Measurements from ENCODE around the gene PTPRC.
"Not testable (repeated sequence)": the region's sequence is repeated elsewhere in the genome, so short reads cannot be mapped to it uniquely, and the experiment has no call there.

PTPRC gene, protein sequence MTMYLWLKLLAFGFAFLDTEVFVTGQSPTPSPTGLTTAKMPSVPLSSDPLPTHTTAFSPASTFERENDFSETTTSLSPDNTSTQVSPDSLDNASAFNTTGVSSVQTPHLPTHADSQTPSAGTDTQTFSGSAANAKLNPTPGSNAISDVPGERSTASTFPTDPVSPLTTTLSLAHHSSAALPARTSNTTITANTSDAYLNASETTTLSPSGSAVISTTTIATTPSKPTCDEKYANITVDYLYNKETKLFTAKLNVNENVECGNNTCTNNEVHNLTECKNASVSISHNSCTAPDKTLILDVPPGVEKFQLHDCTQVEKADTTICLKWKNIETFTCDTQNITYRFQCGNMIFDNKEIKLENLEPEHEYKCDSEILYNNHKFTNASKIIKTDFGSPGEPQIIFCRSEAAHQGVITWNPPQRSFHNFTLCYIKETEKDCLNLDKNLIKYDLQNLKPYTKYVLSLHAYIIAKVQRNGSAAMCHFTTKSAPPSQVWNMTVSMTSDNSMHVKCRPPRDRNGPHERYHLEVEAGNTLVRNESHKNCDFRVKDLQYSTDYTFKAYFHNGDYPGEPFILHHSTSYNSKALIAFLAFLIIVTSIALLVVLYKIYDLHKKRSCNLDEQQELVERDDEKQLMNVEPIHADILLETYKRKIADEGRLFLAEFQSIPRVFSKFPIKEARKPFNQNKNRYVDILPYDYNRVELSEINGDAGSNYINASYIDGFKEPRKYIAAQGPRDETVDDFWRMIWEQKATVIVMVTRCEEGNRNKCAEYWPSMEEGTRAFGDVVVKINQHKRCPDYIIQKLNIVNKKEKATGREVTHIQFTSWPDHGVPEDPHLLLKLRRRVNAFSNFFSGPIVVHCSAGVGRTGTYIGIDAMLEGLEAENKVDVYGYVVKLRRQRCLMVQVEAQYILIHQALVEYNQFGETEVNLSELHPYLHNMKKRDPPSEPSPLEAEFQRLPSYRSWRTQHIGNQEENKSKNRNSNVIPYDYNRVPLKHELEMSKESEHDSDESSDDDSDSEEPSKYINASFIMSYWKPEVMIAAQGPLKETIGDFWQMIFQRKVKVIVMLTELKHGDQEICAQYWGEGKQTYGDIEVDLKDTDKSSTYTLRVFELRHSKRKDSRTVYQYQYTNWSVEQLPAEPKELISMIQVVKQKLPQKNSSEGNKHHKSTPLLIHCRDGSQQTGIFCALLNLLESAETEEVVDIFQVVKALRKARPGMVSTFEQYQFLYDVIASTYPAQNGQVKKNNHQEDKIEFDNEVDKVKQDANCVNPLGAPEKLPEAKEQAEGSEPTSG (N-terminal part only)
- total RNA-seq, result 428 to 2,533 (median 1,905) reads per million in 9 experiments

DNA sequence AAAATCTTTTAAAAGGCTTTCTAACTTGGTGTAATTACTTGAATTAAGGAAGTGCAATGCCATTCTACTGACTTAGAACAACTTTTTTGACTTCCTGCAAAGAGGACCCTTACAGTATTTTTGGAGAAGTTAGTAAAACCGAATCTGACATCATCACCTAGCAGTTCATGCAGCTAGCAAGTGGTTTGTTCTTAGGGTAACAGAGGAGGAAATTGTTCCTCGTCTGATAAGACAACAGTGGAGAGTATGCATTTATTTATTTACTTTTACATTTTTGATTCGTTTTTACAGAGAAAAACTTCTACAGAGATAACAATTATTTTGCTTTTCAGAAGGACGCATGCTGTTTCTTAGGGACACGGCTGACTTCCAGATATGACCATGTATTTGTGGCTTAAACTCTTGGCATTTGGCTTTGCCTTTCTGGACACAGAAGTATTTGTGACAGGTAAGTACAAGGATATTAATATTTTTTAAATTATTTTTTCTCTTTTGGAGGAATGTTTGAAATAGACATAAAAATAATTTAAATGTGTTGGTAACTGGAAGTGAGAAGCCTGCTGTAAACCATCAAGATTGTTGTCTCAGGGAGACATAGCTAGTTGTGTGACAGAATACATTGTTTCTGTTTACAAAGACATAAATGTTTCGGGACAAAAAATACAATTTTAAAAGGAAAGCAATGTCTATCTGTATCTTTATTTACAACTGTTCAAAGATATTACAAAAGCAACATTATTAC is at the start of gene PTPRC:
PTPRC (plus strand) TSS at position 147 of the 742 bp plus-strand sequence; CDS start at position 376, 229 bp downstream.
- no peak for DNase-seq
- H3K4me1 Mint-ChIP-seq (ENCODE audit: low read depth in 2 of 2), result peaks cover 46 to 51% of the 10 kb centered on the region in 2 donors
- peak within 1 kb of the TSS; percentile 91 to 97 for H3K27ac Mint-ChIP-seq

DNA sequence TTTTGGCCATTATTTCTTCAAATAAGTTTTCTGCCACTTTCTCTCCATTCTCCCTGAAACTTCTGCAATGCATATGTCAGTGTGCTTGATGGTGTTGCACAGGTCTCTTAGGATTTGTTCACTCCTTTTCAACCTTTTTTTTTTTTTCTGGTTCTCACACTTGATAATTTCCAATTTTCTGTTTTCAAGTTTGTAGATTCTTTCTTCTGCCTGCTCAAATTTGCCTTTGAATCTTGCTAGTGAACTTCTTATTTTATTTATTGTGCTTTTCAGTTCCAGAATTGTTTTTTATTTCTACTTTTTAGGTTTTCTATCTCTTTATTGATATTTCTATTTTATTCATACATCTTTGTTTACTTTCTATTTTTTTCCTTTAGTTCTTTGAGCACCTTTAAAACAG is 48.4 kb upstream of the PTPRC start:
- peaks cover 2 to 5% of the 10 kb centered on the region in 2 donors for H3K9me3 Mint-ChIP-seq
- no peak overlapping the region for H3K4me3 Mint-ChIP-seq

More for the DNA sequence above, at the start of gene PTPRC:
- peaks cover 1 to 2% of the 10 kb centered on the region in 2 donors for H3K9me3 Mint-ChIP-seq
- peaks cover 62% of the 10 kb centered on the region for H3K36me3 Mint-ChIP-seq (ENCODE audit: insufficient read depth)
- H3K27me3 Mint-ChIP-seq, result no peaks in the 10 kb centered on the region
- ATAC-seq (replicated peaks), result peak; percentile 73
- H3K4me3 Mint-ChIP-seq, result peak within 1 kb of the TSS; percentile 86 to 94

DNA sequence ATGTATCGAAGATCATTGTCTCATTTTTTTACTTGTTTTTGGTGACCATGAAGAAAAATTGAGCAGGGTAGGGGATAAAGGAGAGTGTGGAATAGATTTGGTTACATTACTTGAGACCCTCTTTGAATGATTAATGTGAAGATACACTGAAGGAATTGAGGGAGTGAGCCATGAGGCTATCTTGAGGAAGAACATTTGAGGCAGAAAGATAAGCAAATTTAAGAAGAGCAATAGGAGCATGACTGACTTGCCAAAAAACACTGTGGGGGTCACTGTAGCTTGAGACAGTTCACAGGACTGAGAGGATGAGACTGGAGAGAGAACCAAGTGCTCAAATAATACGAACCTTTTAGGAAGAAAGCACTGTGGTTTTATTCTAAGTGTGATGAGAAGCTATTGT is 43.1 kb upstream of the PTPRC start:
- ATAC-seq (replicated peaks) (no peak), DNase-seq (no peak)
- Mint-ChIP-seq H3K4me3 (no peak overlapping the region), H3K27me3 (no peaks in the 10 kb centered on the region), H3K27ac (no peak overlapping the region), H3K36me3 (ENCODE audit: insufficient read depth) (no peaks in the 10 kb centered on the region), H3K4me1 (ENCODE audit: low read depth in 2 of 2) (peaks cover 23 to 51% of the 10 kb centered on the region in 2 donors), H3K9me3 (peaks cover 0 to 7% of the 10 kb centered on the region in 2 donors)

More for the DNA sequence above, 48.4 kb upstream of the PTPRC start:
- Mint-ChIP-seq H3K27ac (no peak overlapping the region), H3K4me1 (ENCODE audit: low read depth in 2 of 2) (peaks cover 3 to 8% of the 10 kb centered on the region in 2 donors), H3K27me3 (no peaks in the 10 kb centered on the region), H3K36me3 (ENCODE audit: insufficient read depth) (no peaks in the 10 kb centered on the region)
- DNase-seq, result no peak
- ATAC-seq (replicated peaks), result no peak

DNA sequence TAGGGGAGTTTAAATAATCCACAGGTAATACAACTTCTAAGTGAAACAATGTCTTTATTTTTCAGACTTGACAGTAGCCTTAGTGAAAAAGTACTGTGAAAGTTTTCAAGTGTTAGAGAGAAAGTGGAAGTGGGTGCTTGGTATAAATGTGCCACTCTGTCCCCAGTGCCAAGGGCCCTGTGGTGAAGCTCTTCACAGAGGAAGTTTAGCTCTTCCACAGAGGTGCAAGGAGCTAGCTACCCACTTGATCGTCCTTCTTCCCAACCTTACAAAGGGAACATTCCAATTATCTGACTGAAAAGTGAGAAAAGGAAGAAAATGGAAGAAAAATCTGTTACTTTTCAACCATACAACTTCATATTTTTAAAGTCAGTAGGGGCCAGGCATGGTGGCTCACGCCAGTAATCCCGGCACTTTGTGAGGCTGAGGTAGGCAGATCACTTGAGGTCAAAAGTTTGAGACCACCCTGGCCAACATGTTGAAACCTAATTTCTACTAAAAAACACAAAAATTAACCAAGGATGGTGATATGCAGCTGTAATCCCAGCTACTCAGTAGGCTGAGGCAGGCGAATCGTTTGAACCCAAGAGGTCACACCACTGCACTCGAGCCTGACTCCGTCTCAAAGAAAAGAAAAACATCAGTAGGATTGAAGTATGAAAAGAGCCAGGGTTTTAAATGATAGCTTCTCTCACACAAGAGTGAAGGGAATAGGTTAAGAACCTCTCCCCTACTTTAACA is 41.0 kb upstream of the PTPRC start:
- DNase-seq, result no peak
- peak overlapping the region; percentile 78 to 92 for H3K27ac Mint-ChIP-seq
- no peaks in the 10 kb centered on the region for H3K27me3 Mint-ChIP-seq
- H3K36me3 Mint-ChIP-seq (ENCODE audit: insufficient read depth), result no peaks in the 10 kb centered on the region
- H3K4me1 Mint-ChIP-seq (ENCODE audit: low read depth in 2 of 2), result peaks cover 32 to 70% of the 10 kb centered on the region in 2 donors
- peak overlapping the region; percentile 49 to 58 for H3K4me3 Mint-ChIP-seq
- peak; percentile 79 for ATAC-seq (replicated peaks)
- peaks cover 3 to 7% of the 10 kb centered on the region in 2 donors for H3K9me3 Mint-ChIP-seq

DNA sequence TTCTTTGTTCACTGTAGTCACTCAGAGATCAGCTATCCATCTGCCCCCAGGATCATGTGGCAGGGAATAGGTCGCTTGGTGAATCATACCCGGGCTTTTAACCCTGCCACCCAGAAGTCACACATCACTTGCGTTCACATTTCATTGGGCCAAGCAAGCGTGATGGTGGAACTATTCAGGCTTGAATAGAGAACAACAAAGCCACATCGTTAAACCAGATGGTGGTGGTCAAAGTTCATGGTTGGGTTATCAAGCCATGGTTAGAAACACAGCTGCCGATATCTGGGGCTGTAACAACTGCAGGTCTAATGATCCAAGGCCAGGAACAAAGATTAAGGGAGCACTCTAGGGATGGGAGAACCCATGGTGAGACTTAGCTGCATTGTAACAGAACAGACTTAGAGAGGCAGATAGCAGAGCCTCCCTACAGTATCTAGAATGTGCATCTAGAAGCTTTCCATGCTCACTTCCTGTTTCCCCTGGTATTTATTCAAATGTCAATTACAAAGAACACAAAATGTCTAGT is 40.0 kb upstream of the PTPRC start:
- Mint-ChIP-seq H3K27ac (peak overlapping the region; percentile 78 to 92), H3K36me3 (ENCODE audit: insufficient read depth) (no peaks in the 10 kb centered on the region), H3K9me3 (peaks cover 3 to 7% of the 10 kb centered on the region in 2 donors), H3K4me3 (peak overlapping the region; percentile 31 to 58), H3K27me3 (no peaks in the 10 kb centered on the region), H3K4me1 (ENCODE audit: low read depth in 2 of 2) (peaks cover 33 to 73% of the 10 kb centered on the region in 2 donors)
- ATAC-seq (replicated peaks), result peak; percentile 52
- DNase-seq, result no peak

DNA sequence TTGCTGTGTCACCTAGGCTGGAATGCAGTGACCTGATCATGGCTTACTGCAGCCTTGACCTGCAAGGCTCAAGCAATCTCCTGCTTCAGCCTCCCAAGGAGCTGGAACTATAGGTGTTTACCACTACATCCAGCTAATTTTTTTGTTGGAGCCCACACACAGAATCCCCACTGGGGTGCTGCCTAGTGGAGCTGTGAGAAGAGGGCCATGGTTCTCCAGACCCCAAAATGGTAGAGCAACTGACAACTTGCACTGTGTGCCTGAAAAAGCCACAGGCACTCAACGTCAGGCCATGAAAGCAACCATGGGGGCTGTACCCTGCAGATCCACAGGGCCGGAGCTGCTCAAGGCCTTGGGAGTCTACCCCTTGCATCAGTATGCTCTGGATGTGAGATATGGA is 39.1 kb upstream of the PTPRC start:
- Mint-ChIP-seq H3K4me3 (peak overlapping the region; percentile 31 to 58), H3K9me3 (peaks cover 3 to 7% of the 10 kb centered on the region in 2 donors), H3K27ac (peak overlapping the region; percentile 78 to 92), H3K36me3 (ENCODE audit: insufficient read depth) (no peaks in the 10 kb centered on the region), H3K4me1 (ENCODE audit: low read depth in 2 of 2) (peaks cover 33 to 71% of the 10 kb centered on the region in 2 donors), H3K27me3 (no peaks in the 10 kb centered on the region)
- ATAC-seq (replicated peaks), result no peak
- no peak for DNase-seq

DNA sequence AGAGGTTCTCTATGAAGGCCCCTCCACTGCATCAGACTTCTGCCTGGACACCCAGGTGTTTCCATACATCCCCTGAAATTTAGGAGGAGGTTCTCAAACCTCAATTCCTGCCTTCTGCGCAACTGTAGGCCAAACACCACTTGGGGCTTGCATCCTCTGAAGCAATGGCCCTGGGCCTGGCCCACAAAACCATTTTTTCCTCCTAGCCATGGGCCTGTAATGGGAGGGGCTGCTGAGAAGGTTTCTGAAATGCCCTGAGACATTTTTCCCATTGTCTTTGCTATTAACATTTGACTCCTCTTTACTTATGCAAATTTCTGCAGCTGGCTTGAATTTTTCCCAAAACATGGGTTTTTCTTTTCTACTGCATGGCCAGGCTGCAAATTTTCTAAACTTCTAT is 37.9 kb upstream of the PTPRC start:
- Mint-ChIP-seq H3K27ac (no peak overlapping the region), H3K4me3 (no peak overlapping the region), H3K36me3 (ENCODE audit: insufficient read depth) (no peaks in the 10 kb centered on the region), H3K27me3 (no peaks in the 10 kb centered on the region), H3K9me3 (peaks cover 3 to 7% of the 10 kb centered on the region in 2 donors), H3K4me1 (ENCODE audit: low read depth in 2 of 2) (peaks cover 31 to 60% of the 10 kb centered on the region in 2 donors)
- ATAC-seq (replicated peaks), result no peak
- no peak for DNase-seq

DNA sequence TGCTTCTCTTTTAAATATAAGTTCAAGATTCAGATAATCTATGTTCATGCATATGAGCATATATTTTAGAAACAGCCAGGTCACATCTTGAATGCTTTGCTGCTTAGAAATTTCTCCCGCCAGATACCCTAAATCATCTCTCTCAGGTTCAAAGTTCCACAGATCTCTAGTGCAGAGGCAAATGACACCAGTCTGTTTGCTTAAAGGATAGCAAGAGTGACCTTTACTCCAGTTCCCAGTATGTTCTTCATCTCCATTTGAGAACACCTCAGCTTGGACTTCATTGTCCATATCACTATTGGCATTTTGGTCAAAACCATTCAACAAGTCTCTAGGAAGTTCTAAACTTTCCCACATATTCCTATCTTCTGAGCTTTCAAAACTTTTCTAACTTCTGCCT is 37.5 kb upstream of the PTPRC start:
- peaks cover 32 to 56% of the 10 kb centered on the region in 2 donors for H3K4me1 Mint-ChIP-seq (ENCODE audit: low read depth in 2 of 2)
- H3K4me3 Mint-ChIP-seq; H3K27ac Mint-ChIP-seq; H3K36me3 Mint-ChIP-seq (ENCODE audit: insufficient read depth); H3K27me3 Mint-ChIP-seq; ATAC-seq (replicated peaks); H3K9me3 Mint-ChIP-seq; DNase-seq: not testable (repeated sequence)

DNA sequence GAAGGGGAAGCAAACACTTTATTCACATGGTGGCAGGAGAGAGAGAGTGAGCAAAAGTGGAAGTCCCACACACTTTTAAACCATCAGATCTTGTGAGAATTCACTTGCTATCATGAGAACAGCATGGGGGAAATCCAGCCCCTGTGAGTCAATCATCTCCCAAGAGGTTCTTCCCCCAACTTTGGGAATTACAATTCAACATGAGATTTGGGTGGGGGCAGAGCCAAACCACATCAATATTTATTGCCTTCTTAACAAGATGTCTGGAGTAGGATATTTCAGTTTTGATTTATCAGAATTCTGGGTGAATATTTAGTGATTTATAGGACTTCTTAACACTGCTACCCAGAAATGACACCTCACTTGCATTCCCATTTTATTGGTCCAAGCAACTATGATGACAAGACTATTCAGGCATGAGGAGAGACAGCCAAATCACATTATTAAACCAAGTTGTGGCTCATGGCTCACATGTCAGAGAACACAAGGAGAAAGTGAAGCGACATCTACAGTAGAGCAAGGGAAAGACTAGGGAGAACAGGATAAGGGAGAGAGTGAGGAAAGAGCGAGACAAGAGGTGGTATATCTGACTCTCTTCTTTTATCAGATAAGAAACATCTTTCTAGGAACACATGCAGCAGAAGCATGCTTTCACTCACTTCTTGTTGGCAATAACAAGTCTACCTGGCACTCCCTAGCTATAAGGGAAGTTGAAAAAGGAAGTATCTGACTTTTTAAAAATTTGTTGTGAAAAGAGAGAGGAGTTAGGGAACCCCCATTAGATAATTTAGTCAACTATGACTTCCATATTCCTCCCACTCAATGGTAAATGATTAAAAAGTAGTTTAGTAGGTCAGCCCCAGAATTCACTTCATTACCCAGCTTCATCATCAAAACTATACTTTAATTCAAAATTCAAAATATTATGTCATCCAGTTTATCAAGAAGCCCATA is 36.6 kb upstream of the PTPRC start:
- Mint-ChIP-seq H3K4me1 (ENCODE audit: low read depth in 2 of 2) (peaks cover 29 to 60% of the 10 kb centered on the region in 2 donors), H3K4me3 (no peak overlapping the region), H3K9me3 (peaks cover 0 to 3% of the 10 kb centered on the region in 2 donors), H3K27me3 (no peaks in the 10 kb centered on the region), H3K36me3 (ENCODE audit: insufficient read depth) (no peaks in the 10 kb centered on the region), H3K27ac (no peak overlapping the region)
- no peak for ATAC-seq (replicated peaks)
- DNase-seq, result no peak

DNA sequence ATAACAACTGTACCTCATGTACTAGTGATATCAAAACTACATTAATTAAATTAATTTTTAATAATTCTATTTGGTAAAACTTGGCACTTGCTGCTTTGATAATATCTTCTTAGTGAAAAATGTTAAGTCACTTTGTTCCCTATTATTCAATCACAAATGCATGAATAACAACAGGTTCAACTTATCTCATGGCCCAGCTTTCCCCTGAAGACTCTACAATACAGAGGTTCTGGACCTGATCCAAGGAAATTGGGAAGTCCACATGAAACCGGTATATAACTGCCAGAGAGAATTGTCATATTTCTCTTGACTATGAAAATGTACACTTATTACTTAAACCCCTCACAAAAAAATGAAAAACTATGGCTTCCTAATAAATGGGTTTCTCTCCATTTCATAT is 33.9 kb upstream of the PTPRC start:
- no peak for DNase-seq
- Mint-ChIP-seq H3K27me3 (no peaks in the 10 kb centered on the region), H3K4me1 (ENCODE audit: low read depth in 2 of 2) (peaks cover 23 to 43% of the 10 kb centered on the region in 2 donors), H3K27ac (peak overlapping the region in 1 of 2 donors; percentile 25), H3K36me3 (ENCODE audit: insufficient read depth) (no peaks in the 10 kb centered on the region), H3K4me3 (no peak overlapping the region), H3K9me3 (peaks cover 0 to 3% of the 10 kb centered on the region in 2 donors)
- no peak for ATAC-seq (replicated peaks)

DNA sequence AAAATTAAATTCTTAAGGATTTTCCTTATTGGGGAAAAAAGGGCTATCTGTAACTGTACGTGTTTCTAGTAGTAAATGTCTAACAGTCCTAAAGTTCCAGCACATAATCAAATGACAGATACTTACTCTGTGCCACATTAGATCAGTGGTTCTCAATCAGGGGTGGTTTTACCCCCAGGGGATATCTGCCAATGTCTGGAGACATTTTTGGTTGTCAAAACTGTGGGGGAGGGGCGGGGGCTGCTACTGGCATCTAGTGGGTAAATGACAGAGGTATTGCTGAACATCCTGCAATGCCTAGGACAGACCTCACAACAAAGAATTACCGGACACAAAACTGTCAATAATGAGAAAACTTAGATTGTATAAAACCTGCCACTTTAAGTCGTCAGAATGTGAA is 33.4 kb upstream of the PTPRC start:
- DNase-seq (no peak), ATAC-seq (replicated peaks) (no peak)
- H3K4me3 Mint-ChIP-seq, result no peak overlapping the region
- H3K27ac Mint-ChIP-seq, result peak overlapping the region in 1 of 2 donors; percentile 25
- no peaks in the 10 kb centered on the region for H3K27me3 Mint-ChIP-seq
- no peaks in the 10 kb centered on the region for H3K36me3 Mint-ChIP-seq (ENCODE audit: insufficient read depth)
- peaks cover 21 to 39% of the 10 kb centered on the region in 2 donors for H3K4me1 Mint-ChIP-seq (ENCODE audit: low read depth in 2 of 2)
- H3K9me3 Mint-ChIP-seq, result peaks cover 0 to 3% of the 10 kb centered on the region in 2 donors

Measured in effector memory CD8-positive, alpha-beta T cell (primary cell).